HL-60 (cell line): ENCODE results near the gene IKBKG.

Experiments used
- DNase-seq, 2 experiments: peaks; one replicate each; pipeline ENCODE4 v3.0.0-alpha.2; 2010 to 2020; ENCODE audit warnings: low read depth in 1 of 2, low spot score in 1 of 2
- H3K27ac ChIP-seq: fragments of 250-450 bp; sonication (Bioruptor Pico); replicated peaks from 2 replicates; pipeline ENCODE4 v1.5.1; 2020; ENCODE audit warnings: mild to moderate bottlenecking, moderate library complexity
- H3K27me3 ChIP-seq: fragments of 250-450 bp; sonication (Bioruptor Pico); 2 replicates; pipeline ENCODE4 v1.5.1; 2021; ENCODE audit warnings: mild to moderate bottlenecking, moderate library complexity; ENCODE audit not compliant: insufficient read depth, poor library complexity, severe bottlenecking
- H3K4me3 ChIP-seq: replicated peaks from 2 replicates; pipeline ENCODE4 v1.5.1; 2011; ENCODE audit warnings: mild to moderate bottlenecking, control low read depth, low read length; ENCODE audit not compliant: insufficient read depth
- CTCF ChIP-seq: IDR thresholded peaks from one replicate; pipeline ENCODE4 v1.5.1; 2011; ENCODE audit warnings: low read length, control low read depth, inconsistent platforms; ENCODE audit not compliant: insufficient read depth
- GABPA ChIP-seq: IDR thresholded peaks from 2 replicates; pipeline ENCODE4 v1.6.1; 2012; ENCODE audit warnings: low read depth
- POLR2AphosphoS5 ChIP-seq: IDR thresholded peaks from 2 replicates; pipeline ENCODE4 v1.6.1; 2012; ENCODE audit warnings: low read depth
- REST ChIP-seq: IDR thresholded peaks from 2 replicates; pipeline ENCODE4 v1.6.1; 2012; ENCODE audit warnings: low read depth; ENCODE audit not compliant: insufficient replicate concordance
- SPI1 ChIP-seq: IDR thresholded peaks from 2 replicates; pipeline ENCODE4 v1.6.1; 2012; ENCODE audit warnings: low read depth, mild to moderate bottlenecking, borderline replicate concordance

IKBKG gene

GRCh38 chrX:154530286-154530685, 17.1 kb upstream of the IKBKG start:
- Histone ChIP-seq H3K4me3 (no peak overlapping the region), H3K27ac (no peak overlapping the region), H3K27me3 (no peaks in the 10 kb centered on the region)
- no peak for TF ChIP-seq CTCF
- no peak for TF ChIP-seq SPI1
- no peak for TF ChIP-seq GABPA
- TF ChIP-seq POLR2AphosphoS5: no peak
- TF ChIP-seq REST: no peak
- no peak for DNase-seq

- no peak for TF ChIP-seq CTCF
- no peak for TF ChIP-seq POLR2AphosphoS5
- no peak for TF ChIP-seq GABPA
- no peak for TF ChIP-seq SPI1
- TF ChIP-seq REST: no peak
- Histone ChIP-seq H3K27ac (no peak overlapping the region), H3K27me3 (no peaks in the 10 kb centered on the region), H3K4me3 (no peak overlapping the region)
- no peak for DNase-seq
Measured at GRCh38 chrX:154531626-154532025, 15.8 kb upstream of the IKBKG start.

DNA sequence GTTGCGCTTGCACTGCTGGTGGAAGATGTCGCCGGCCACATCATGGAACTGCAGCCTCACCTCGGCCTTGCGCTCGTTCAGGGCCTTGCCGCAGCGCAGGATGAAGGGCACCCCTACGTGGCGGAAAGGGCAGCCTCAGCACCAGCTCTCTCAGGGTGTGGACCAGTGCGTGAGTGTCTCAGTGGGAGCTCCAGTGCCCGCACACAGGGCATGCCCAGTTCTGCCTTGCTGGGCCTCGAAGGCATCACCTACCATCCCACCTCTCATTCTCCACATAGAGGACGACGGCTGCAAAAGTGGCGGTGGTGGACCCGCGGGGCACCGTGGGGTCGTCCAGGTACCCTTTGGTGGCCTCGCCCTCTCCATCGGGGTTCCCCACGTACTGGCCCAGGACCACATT, 14.7 kb upstream of the IKBKG start:
- TF ChIP-seq CTCF (no peak), GABPA (no peak)
- H3K27ac ChIP-seq: no peak overlapping the region
- no peak for DNase-seq
- H3K27me3 ChIP-seq: no peaks in the 10 kb centered on the region
- H3K4me3 ChIP-seq: no peak overlapping the region

DNA sequence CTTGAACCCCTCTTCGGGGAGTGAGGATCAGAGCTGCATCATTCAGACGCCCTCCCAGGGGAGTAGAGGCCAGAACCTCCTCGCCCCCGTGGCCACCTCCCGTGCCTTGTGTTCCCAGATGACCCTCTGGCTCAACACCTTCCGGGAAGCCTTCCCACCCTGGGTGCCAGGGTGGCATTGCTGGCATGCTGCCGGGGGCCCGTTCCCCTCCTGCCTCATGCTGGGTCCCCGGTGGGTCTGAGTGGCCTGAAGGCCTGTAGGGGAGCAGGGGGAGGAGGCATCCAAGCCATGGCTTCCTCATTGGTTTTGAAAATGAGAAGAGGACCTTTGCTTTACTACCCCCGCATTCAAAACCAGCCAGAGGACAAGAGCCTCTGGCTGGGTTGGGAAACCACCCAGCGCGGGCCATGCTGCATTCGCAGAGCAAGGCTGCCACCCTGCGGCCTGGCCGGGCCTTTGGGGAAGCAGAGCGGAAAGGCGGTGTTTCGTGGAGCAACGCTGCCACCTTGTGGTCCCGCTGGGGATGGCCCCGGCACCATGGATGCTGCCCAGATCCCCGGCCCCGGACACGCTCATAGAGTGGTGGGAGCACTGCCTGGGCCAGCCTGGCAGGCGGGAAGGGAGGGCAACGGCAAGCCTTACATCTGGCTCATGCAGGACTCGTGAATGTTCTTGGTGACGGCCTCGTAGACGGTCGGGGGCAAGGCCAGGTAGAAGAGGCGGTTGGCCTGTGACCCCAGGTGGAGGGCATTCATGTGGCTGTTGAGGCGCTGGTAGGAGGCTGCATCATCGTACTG, 12.7 kb upstream of the IKBKG start:
- no peaks in the 10 kb centered on the region for H3K27me3 ChIP-seq
- TF ChIP-seq POLR2AphosphoS5 (no peak), CTCF (peak; percentile 73), GABPA (no peak), SPI1 (peak; percentile 15; the same call in 1 of the 2 replicates), REST (no peak)
- no peak overlapping the region for H3K4me3 ChIP-seq
- H3K27ac ChIP-seq: no peak overlapping the region
- peak in 1 of 2 experiments; percentile 92 for DNase-seq
